H1 (cell line): ENCODE results near the gene METRNL. TPM values are rescaled to one million over a fixed set of nuclear protein-coding genes. Genes with fewer than 3 reads are reported as not detected.

ENCODE experiments used
- CTCF ChIA-PET: fragments of 300-600 bp; sonication (Branson Sonifier 250); formaldehyde crosslinking; loops from one replicate; lab custom pipeline; 2021; ENCODE audit not compliant: partially characterized antibody; lab: Charles Lee
- POLR2A ChIA-PET: fragments of 300-600 bp; sonication (Branson Sonifier 250); formaldehyde crosslinking; loops from one replicate; lab custom pipeline; 2021; ENCODE audit warnings: inconsistent platforms; ENCODE audit not compliant: partially characterized antibody; lab: Charles Lee
- DNase-seq, 2 experiments: peaks; one replicate each; pipeline versions ENCODE4 v3.0.0 to v3.0.0-alpha.2; 2010 to 2022; ENCODE audit warnings: low spot score in 2 of 2, low read depth in 1 of 2, mixed read lengths in 1 of 2
- FAIRE-seq: peaks from 2 replicates; lab custom pipeline; 2011; peaks lifted over from hg19 to GRCh38; lab: Jason Lieb, UNC
- H2AFZ ChIP-seq: 2 replicates; pipeline ENCODE4 v1.8.1; 2012; ENCODE audit warnings: low read length, inconsistent platforms
- H2AK5ac ChIP-seq: 2 replicates; pipeline ENCODE4 v1.6.1; 2013; ENCODE audit warnings: low read depth, low read length
- H2BK120ac ChIP-seq: replicated peaks from 2 replicates; pipeline ENCODE3; 2013; ENCODE audit warnings: low read depth, low read length, inconsistent platforms
- H2BK12ac ChIP-seq: 2 replicates; pipeline ENCODE4 v1.6.1; 2013; ENCODE audit warnings: low read depth, low read length
- H2BK15ac ChIP-seq: 2 replicates; pipeline ENCODE4 v1.6.1; 2013; ENCODE audit warnings: low read length
- H2BK20ac ChIP-seq: 2 replicates; pipeline ENCODE4 v1.6.1; 2013; ENCODE audit warnings: low read length
- H2BK5ac ChIP-seq: 2 replicates; pipeline ENCODE4 v1.6.1; 2013; ENCODE audit warnings: low read depth, low read length
- H3K14ac ChIP-seq: 2 replicates; pipeline ENCODE4 v1.6.1; 2013; ENCODE audit warnings: inconsistent platforms; ENCODE audit not compliant: insufficient read length
- H3K18ac ChIP-seq: 2 replicates; pipeline ENCODE4 v1.6.1; 2013; ENCODE audit warnings: low read length; ENCODE audit errors: extremely low read depth
- H3K23ac ChIP-seq: 2 replicates; pipeline ENCODE4 v1.6.1; 2013; ENCODE audit warnings: inconsistent platforms; ENCODE audit not compliant: insufficient read length
- H3K23me2 ChIP-seq: 2 replicates; pipeline ENCODE4 v1.6.1; 2013; ENCODE audit warnings: low read depth, low read length
- H3K27ac ChIP-seq: 2 replicates; pipeline ENCODE4 v1.6.1; 2011; ENCODE audit warnings: low read depth, low read length, inconsistent platforms
- H3K27me3 ChIP-seq, 4 experiments: replicated peaks in 1 of 4; 1 replicate in 1 of 4; 2 replicates in 3 of 4; pipeline versions ENCODE4 v1.6.1 to v1.8.1; 2011 to 2013; ENCODE audit warnings: low read length in 3 of 4, mild to moderate bottlenecking in 3 of 4, inconsistent platforms in 2 of 4, mixed read lengths in 2 of 4, moderate library complexity in 1 of 4; ENCODE audit not compliant: control insufficient read depth in 3 of 4, insufficient read depth in 3 of 4; ENCODE audit errors: extremely low read depth in 1 of 4
- H3K36me3 ChIP-seq, 4 experiments: 2 replicates each; pipeline versions ENCODE4 v1.6.1 to v1.8.1; 2011 to 2013; ENCODE audit warnings: mild to moderate bottlenecking in 4 of 4, low read length in 3 of 4, moderate library complexity in 2 of 4, control low read depth in 1 of 4, inconsistent platforms in 1 of 4; ENCODE audit not compliant: insufficient read depth in 4 of 4, control insufficient read depth in 2 of 4
- H3K4ac ChIP-seq: replicated peaks from 2 replicates; pipeline ENCODE3; 2013; ENCODE audit warnings: low read length, low read depth, mixed read lengths, inconsistent platforms; ENCODE audit not compliant: insufficient read length
- H3K4me1 ChIP-seq, 4 experiments: replicated peaks in 1 of 4; 1 replicate in 1 of 4; 2 replicates in 3 of 4; pipeline versions ENCODE4 v1.6.1 to v1.8.1; 2011 to 2013; ENCODE audit warnings: low read length in 3 of 4, inconsistent platforms in 2 of 4, mixed read lengths in 1 of 4; ENCODE audit not compliant: insufficient read depth in 4 of 4, control insufficient read depth in 3 of 4
- H3K4me2 ChIP-seq, 2 experiments: 2 replicates each; pipeline versions ENCODE4 v1.6.1 to v1.8.1; 2011 to 2013; ENCODE audit warnings: low read depth in 2 of 2, low read length in 2 of 2, control low read depth in 1 of 2, inconsistent platforms in 1 of 2, mild to moderate bottlenecking in 1 of 2; ENCODE audit not compliant: insufficient read depth in 1 of 2
- H3K4me3 ChIP-seq, 4 experiments: fragments of 200-600, 300-600 bp in 1 of 4; sonication (generic), shearing (Covaris generic), sonication (Bioruptor Twin) in 1 of 4; 2 replicates each; pipeline versions ENCODE4 v1.5.1 to v1.8.1; 2011 to 2016; ENCODE audit warnings: low read length in 4 of 4, low read depth in 3 of 4, control low read depth in 2 of 4, inconsistent platforms in 2 of 4, mild to moderate bottlenecking in 2 of 4, mixed read lengths in 1 of 4, moderate library complexity in 1 of 4; ENCODE audit not compliant: insufficient read depth in 2 of 4; ENCODE audit errors: extremely low read depth in 1 of 4
- H3K56ac ChIP-seq: replicated peaks from 2 replicates; pipeline ENCODE3; 2013; ENCODE audit warnings: low read depth, mild to moderate bottlenecking, mixed read lengths, low read length, inconsistent platforms; ENCODE audit not compliant: insufficient read length
- H3K79me1 ChIP-seq: 2 replicates; pipeline ENCODE4 v1.6.1; 2013; ENCODE audit warnings: low read depth, low read length, control low read depth
- H3K79me2 ChIP-seq, 2 experiments: 2 replicates each; pipeline versions ENCODE4 v1.6.1 to v1.8.1; 2012 to 2013; ENCODE audit warnings: low read length in 2 of 2, mild to moderate bottlenecking in 2 of 2, inconsistent platforms in 1 of 2; ENCODE audit not compliant: insufficient read depth in 2 of 2, control insufficient read depth in 1 of 2
- H3K9ac ChIP-seq, 4 experiments: replicated peaks in 1 of 4; 1 replicate in 1 of 4; 2 replicates in 3 of 4; pipeline versions ENCODE4 v1.6.1 to v1.8.1; 2011 to 2013; ENCODE audit warnings: low read depth in 3 of 4, low read length in 3 of 4, control low read depth in 2 of 4, mild to moderate bottlenecking in 2 of 4, moderate library complexity in 2 of 4, inconsistent platforms in 1 of 4; ENCODE audit errors: extremely low read depth in 1 of 4
- H3K9me3 ChIP-seq, 2 experiments: 2 replicates each; pipeline versions ENCODE4 v1.6.1 to v1.8.1; 2012 to 2013; ENCODE audit warnings: mild to moderate bottlenecking in 2 of 2, moderate library complexity in 2 of 2, control low read depth in 1 of 2, inconsistent platforms in 1 of 2, low read depth in 1 of 2, low read length in 1 of 2, mixed read lengths in 1 of 2; ENCODE audit not compliant: insufficient read depth in 2 of 2
- H4K20me1 ChIP-seq, 2 experiments: replicated peaks in 1 of 2; 2 replicates each; pipeline versions ENCODE3 to v1.8.1; 2011 to 2013; ENCODE audit warnings: inconsistent platforms in 2 of 2, low read length in 2 of 2, mild to moderate bottlenecking in 1 of 2; ENCODE audit not compliant: insufficient read depth in 2 of 2, control insufficient read depth in 1 of 2
- H4K5ac ChIP-seq: 2 replicates; pipeline ENCODE4 v1.6.1; 2013; ENCODE audit warnings: low read length, low read depth, mixed read lengths, inconsistent platforms; ENCODE audit not compliant: insufficient read length
- H4K8ac ChIP-seq: 2 replicates; pipeline ENCODE4 v1.8.0; 2013; ENCODE audit warnings: mild to moderate bottlenecking, moderate library complexity, low read length, inconsistent platforms; ENCODE audit not compliant: insufficient read depth; ENCODE audit errors: extremely low read depth
- H4K91ac ChIP-seq: replicated peaks from 2 replicates; pipeline ENCODE3; 2013; ENCODE audit warnings: low read length, mixed read lengths, inconsistent platforms; ENCODE audit not compliant: insufficient read length
- BACH1 ChIP-seq: IDR thresholded peaks from 2 replicates; pipeline ENCODE4 v1.6.1; 2012; ENCODE audit warnings: low read length, improper control_type of control experiment
- CTBP2 ChIP-seq: IDR thresholded peaks from 2 replicates; pipeline ENCODE4 v1.7.0; 2011; ENCODE audit warnings: borderline replicate concordance, mild to moderate bottlenecking, moderate library complexity, mixed read lengths, low read length; ENCODE audit not compliant: insufficient read depth, insufficient read length
- CTCF ChIP-seq, 3 experiments: IDR thresholded peaks; 1 replicate in 2 of 3; 2 replicates in 1 of 3; pipeline versions ENCODE4 v1.5.1 to v1.6.1; 2011; ENCODE audit warnings: low read length in 3 of 3, mild to moderate bottlenecking in 3 of 3, inconsistent platforms in 2 of 3, low read depth in 1 of 3, moderate library complexity in 1 of 3; ENCODE audit not compliant: insufficient read depth in 1 of 3; ENCODE audit errors: control extremely low read depth in 1 of 3
- NRF1 ChIP-seq: IDR thresholded peaks from 2 replicates; pipeline ENCODE4 v1.6.1; 2011; ENCODE audit warnings: mild to moderate bottlenecking, low read depth, low read length, improper control_type of control experiment
- PHF8 ChIP-seq: fragments of 200-600 bp; sonication (generic); conservative IDR thresholded peaks from 2 replicates; pipeline ENCODE4 v1.7.1; 2012; ENCODE audit warnings: low read depth, mild to moderate bottlenecking, inconsistent platforms, low read length, moderate library complexity
- RXRA ChIP-seq: IDR thresholded peaks from 2 replicates; pipeline ENCODE4 v1.6.1; 2011; ENCODE audit warnings: low read depth, mild to moderate bottlenecking, low read length, moderate library complexity; ENCODE audit not compliant: insufficient read depth
- WGBS, 2 experiments: shearing (Covaris generic) in 1 of 2; methylation state at CpG; one replicate each; pipeline versions ENCODE4 v1.1.6 to v1.1.7; 2013 to 2015; ENCODE audit warnings: low lambda C conversion rate in 2 of 2, mixed read lengths in 2 of 2, inconsistent platforms in 1 of 2, low coverage in 1 of 2, missing lambda C conversion rate in 1 of 2; ENCODE audit not compliant: insufficient replicate concordance in 2 of 2, insufficient coverage in 1 of 2, insufficient read length in 1 of 2; ENCODE audit errors: extremely low coverage in 1 of 2, missing lambda C conversion rate in 1 of 2; 5-methylcytosine and 5-hydroxymethylcytosine counted together
- polyA plus RNA-seq, 7 experiments: library from polyadenylated mRNA; depleted of rRNA in 3 of 7; stranded (reverse) in 5 of 7; unstranded in 2 of 7; fragments of >200 nt in 5 of 7; fragments of 200-250 nt in 2 of 7; gene quantifications; 1 replicate in 5 of 7; 2 replicates in 1 of 7; 4 replicates in 1 of 7; pipeline versions ENCODE4 v1.2.1 to v1.2.3, GENCODE V29; 2011 to 2013; ENCODE audit warnings: missing spikeins in 2 of 7, mixed read lengths in 2 of 7
- total RNA-seq: library from RNA; stranded (reverse); fragmentation: NEBNext Ultra II Directional; extraction: Animal tissue kit (Norgen Biotek cat#: 25700); gene quantifications from 2 replicates; pipeline ENCODE4 v1.2.1, GENCODE V29; 2021

Gene METRNL
- total and polyA plus RNA-seq, 2 of the 8 experiments (the other 6 are each of a cell fraction or from before 2014, with no cell fraction given) = 13.9 to 14.2 TPM

GRCh38 chr17:83097831-83098230 is 18.4 kb downstream of the METRNL start:
- Histone ChIP-seq H3K4me2 (no peak overlapping the region), H2BK15ac (no peak overlapping the region), H2AFZ (no peak overlapping the region), H3K4me3 (no peak overlapping the region), H2BK5ac (no peak overlapping the region), H2BK120ac (no peak overlapping the region), H3K9ac (no peak overlapping the region), H2AK5ac (no peak overlapping the region), H3K79me2 (no peaks in the 10 kb centered on the region), H3K23me2 (no peaks in the 10 kb centered on the region), H4K20me1 (peaks cover 0 to 2% of the 10 kb centered on the region in 2 experiments), H4K91ac (no peak overlapping the region), H3K27ac (no peak overlapping the region), H3K56ac (no peak overlapping the region), H3K9me3 (peaks cover 0 to 2% of the 10 kb centered on the region in 2 experiments; a peak in 1 of 4 replicates), H3K18ac (no peak overlapping the region), H3K27me3 (no peaks in the 10 kb centered on the region), H3K4me1 (peaks cover 0 to 28% (median 6%) of the 10 kb centered on the region in 4 experiments; a peak in 4 of 7 replicates), H4K5ac (no peak overlapping the region), H3K14ac (no peak overlapping the region), H4K8ac (peak overlapping the region; percentile 39), H3K36me3 (peaks cover 3 to 18% (median 6%) of the 10 kb centered on the region in 4 experiments; a peak in 4 of 8 replicates), H3K4ac (no peak overlapping the region), H2BK20ac (no peak overlapping the region), H3K23ac (no peak overlapping the region), H3K79me1 (no peaks in the 10 kb centered on the region), H2BK12ac (no peak overlapping the region)
- DNase-seq = no peak
- CTCF ChIA-PET = interaction anchor here (0.7 to 2.6 kb wide), 4 partner anchors 10 to 323 kb away, joined by 3 to 8 read pairs (median 4); no protein-coding TSS in a partner anchor
- POLR2A ChIA-PET = interaction anchor here (1.2 to 1.8 kb wide), 2 partner anchors 14 to 16 kb away, joined by 3 to 7 read pairs; no protein-coding TSS in a partner anchor
- TF ChIP-seq NRF1 (no peak), RXRA (no peak), CTCF (IDR thresholded peaks at IDR 0.05; ENCODE audit: control extremely low read depth in 1 of 3, insufficient read depth in 1 of 3, low read depth in 1 of 3, low read length in 3 of 3) (no peak), PHF8 (no peak), BACH1 (no peak), CTBP2 (no peak)
- FAIRE-seq = no peak
- 91% methylated on average over 10 of the region's 14 CpGs; no CpG with 5 or more reads in 1 of the 2 experiments for WGBS, 2 experiments
